ENCODE results near the gene HEG1.
"Not testable (repeated sequence)": the region's sequence is repeated elsewhere in the genome, so short reads cannot be mapped to it uniquely, and the experiment has no call there.

Gene HEG1

GRCh38 chr3:124986192-124987143 lies 69.3 kb downstream of the HEG1 start:
- no peak for DNase-seq (ENCODE audit: low read depth)

DNA sequence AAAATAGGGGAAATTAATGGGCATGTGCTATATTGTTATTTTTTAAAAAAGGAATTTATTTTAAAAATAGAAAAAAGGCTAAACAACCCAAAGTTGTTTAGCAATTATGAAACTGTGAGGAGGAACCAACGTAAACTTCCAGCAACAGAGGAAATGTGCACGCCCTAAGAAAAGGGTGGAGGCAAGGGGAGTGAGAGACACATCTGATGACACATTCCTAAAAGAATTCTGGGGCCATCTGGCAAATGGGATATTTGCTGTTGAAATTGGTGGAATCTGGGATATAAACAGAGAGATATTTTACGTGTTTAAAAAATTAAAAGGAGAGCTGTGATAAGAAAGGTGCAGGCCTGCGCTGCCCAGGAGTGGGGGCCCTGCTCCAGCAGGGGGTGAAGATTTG lies 70.4 kb downstream of the HEG1 start:
- DNase-seq (ENCODE audit: low read depth), result no peak

GRCh38 chr3:124984754-124985153 lies 71.0 kb downstream of the HEG1 start:
- no peak for DNase-seq (ENCODE audit: low read depth)

GRCh38 chr3:124982855-124983254 lies 72.9 kb downstream of the HEG1 start:
- DNase-seq (ENCODE audit: low read depth), result no peak

- no peak for DNase-seq (ENCODE audit: low read depth)
Measured at GRCh38 chr3:124981472-124981871, 74.3 kb downstream of the HEG1 start.

GRCh38 chr3:124978627-124979026 lies 77.2 kb downstream of the HEG1 start:
- no peak for DNase-seq (ENCODE audit: low read depth)

GRCh38 chr3:124976383-124976782 lies 79.4 kb downstream of the HEG1 start:
- no peak for DNase-seq (ENCODE audit: low read depth)

DNA sequence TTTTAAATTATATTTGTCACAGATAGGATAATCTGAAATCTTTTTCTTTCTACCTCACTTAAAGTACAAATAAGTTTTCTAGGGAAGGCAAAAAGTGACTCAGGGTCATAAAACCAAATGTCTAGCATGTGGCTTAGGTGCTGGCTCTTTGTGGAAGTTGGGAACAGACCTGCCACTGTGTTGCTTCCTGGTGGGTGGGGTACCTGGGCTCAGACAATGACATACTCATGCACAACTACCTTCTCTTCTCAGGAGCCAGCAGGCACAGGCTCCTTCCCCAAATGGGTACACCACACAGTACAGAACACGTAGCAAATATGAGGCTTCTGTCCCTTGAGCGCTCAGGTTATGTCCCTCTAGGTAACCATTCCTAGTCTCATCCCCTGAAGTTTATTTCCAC lies 81.1 kb downstream of the HEG1 start:
- no peak for DNase-seq (ENCODE audit: low read depth)

- no peak for DNase-seq (ENCODE audit: low read depth)
Measured at GRCh38 chr3:124973290-124973689, 82.5 kb downstream of the HEG1 start.

DNA sequence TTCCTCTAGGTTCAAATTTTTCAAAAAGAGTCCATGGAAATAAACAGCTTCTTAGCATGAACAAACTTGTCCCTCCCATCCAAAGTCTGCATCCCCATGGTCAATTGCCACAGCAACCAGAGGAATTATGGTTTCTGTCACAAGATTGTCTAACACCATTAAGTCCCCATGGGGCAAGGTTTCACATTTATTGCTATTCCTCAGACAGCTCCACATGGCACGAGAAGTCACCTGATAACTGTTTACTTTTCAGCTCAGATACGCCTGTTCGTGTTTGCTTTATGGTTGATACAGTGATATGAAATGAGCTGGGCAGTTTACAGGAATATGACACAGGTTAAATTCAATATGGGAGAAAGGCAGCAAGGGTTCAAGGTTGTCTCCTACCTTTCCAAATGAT lies 83.3 kb downstream of the HEG1 start:
- DNase-seq (ENCODE audit: low read depth), result no peak

- DNase-seq (ENCODE audit: low read depth), result no peak
Measured at GRCh38 chr3:124969963-124970722, 85.7 kb downstream of the HEG1 start.

GRCh38 chr3:124969190-124969589 lies 86.6 kb downstream of the HEG1 start:
- no peak for DNase-seq (ENCODE audit: low read depth)

GRCh38 chr3:124967964-124968363 lies 87.8 kb downstream of the HEG1 start:
- DNase-seq (ENCODE audit: low read depth), result no peak

DNA sequence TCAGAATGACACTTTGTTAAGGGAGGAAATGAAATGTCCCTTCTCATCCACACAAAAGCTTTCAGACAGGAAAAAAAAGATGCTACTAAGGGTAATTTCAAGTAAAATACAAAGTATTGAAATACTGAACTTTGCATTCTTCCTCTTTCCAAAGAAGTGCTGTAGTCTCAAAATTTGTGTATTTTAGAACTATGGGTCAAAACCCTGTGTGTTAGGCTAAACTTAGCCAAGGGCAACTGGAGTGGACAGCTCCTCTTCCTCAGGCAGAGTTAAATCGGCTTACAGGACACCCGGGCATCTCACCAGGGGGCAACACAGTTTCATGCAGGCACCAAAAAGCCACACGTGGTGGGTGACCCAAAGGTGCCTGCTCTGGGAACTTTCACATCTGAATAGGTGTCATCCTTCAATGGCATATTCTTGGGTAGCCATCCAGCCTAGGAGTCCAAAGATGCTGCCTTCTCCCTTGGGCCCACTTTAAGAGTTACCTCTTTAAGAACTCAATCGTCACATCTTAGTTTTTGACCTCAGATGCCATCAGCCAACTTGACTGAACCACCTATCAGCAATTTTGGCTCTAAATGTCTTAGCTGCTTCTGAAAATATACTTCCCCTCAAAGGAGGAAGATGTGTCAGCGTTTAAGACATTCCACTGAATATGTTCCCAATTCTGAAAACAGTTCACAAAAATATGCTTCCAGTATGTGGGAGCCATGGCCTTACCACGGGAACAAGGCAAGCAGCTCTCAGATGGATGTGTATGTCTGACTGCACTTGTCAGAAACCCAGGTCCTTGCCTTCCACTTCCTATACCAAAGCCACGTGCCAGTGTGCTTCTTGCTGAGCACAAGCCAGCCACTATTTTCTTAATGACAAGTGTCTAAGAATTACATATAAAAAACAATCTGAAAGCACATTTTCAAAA lies 89.0 kb downstream of the HEG1 start:
- no peak for DNase-seq (ENCODE audit: low read depth)

- no peak for DNase-seq (ENCODE audit: low read depth)
Measured at GRCh38 chr3:124965413-124965812, 90.4 kb downstream of the HEG1 start.

- DNase-seq (ENCODE audit: low read depth), result no peak
Measured at GRCh38 chr3:124964387-124964786, 91.4 kb downstream of the HEG1 start.

- no peak for DNase-seq (ENCODE audit: low read depth)
Measured at GRCh38 chr3:124963755-124964154, 92.0 kb downstream of the HEG1 start.

- no peak for DNase-seq (ENCODE audit: low read depth)
Measured at GRCh38 chr3:124962403-124962940, 93.3 kb downstream of the HEG1 start.

- DNase-seq (ENCODE audit: low read depth), result no peak
Measured at GRCh38 chr3:124960698-124961097, 95.1 kb downstream of the HEG1 start.

DNA sequence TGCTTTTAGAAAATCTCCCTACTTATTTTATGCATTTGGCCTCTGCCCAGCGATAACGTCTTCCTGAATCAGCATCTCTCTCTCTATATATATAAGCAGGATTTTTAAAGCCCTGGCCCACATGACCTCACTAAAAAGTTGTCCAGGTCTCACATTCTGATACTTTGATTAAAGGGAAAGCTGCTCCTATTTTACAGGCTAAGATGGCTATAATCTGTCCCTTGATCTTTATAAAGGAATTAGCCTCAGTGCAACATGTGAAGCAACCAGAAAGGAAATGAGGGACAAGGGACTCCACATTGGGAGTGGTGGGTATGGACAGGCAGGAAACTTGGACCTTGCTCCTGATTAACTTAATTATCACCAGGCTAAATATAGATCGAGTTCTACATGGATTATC lies 95.7 kb downstream of the HEG1 start:
- no peak for DNase-seq (ENCODE audit: low read depth)

- DNase-seq (ENCODE audit: low read depth), result not testable (repeated sequence)
Measured at GRCh38 chr3:124957951-124958350, 97.8 kb downstream of the HEG1 start.

All from activated T-cell treated with anti-CD3 and anti-CD28 coated beads for 24 hours (primary cell).